Loucy (cell line): ENCODE measurements around the gene DKKL1.

ENCODE experiments used
- CTCF ChIP-seq: fragments of 200-600 bp; sonication (generic); conservative IDR thresholded peaks from 2 replicates; pipeline ENCODE4 v1.5.1; 2014; ENCODE audit warnings: mild to moderate bottlenecking, antibody characterized with exemption, low read length
- EZH2phosphoT487 ChIP-seq: fragments of 200-600 bp; IDR thresholded peaks from 2 replicates; pipeline ENCODE4 v1.6.1; 2018; ENCODE audit warnings: antibody characterized with exemption, mild to moderate bottlenecking, moderate library complexity, borderline replicate concordance

- TF ChIP-seq CTCF, result no peak
- no peak for TF ChIP-seq EZH2phosphoT487
These were observed 50.6 kb downstream of the DKKL1 start for GRCh38 chr19:49414256-49414655.
